ENCODE results near the gene SMIM45.

Gene SMIM45

GRCh38 chr22:41923595-41924276, 28.2 kb upstream of the SMIM45 start:
- Mint-ChIP-seq H3K4me3 (no peak overlapping the region), H3K4me1 (peaks cover 37% of the 10 kb centered on the region), H3K27ac (no peak overlapping the region), H3K9me3 (no peaks in the 10 kb centered on the region), H3K36me3 (peaks cover 18% of the 10 kb centered on the region)
- ATAC-seq = no peak
- no peak for DNase-seq (ENCODE audit: low spot score in 2 of 2)

GRCh38 chr22:41925783-41926460, 26.0 kb upstream of the SMIM45 start:
- H3K27ac Mint-ChIP-seq = peak overlapping the region; percentile 80
- peak; percentile 83 to 87 for DNase-seq (ENCODE audit: low spot score in 2 of 2)
- ATAC-seq = peak; percentile 87
- peaks cover 22% of the 10 kb centered on the region for H3K36me3 Mint-ChIP-seq
- H3K4me1 Mint-ChIP-seq = peaks cover 38% of the 10 kb centered on the region
- no peaks in the 10 kb centered on the region for H3K9me3 Mint-ChIP-seq
- H3K4me3 Mint-ChIP-seq = peak overlapping the region; percentile 79

GRCh38 chr22:41927813-41928212, 24.1 kb upstream of the SMIM45 start:
- Mint-ChIP-seq H3K27ac (peak overlapping the region; percentile 87), H3K4me1 (peaks cover 38% of the 10 kb centered on the region), H3K4me3 (peak overlapping the region; percentile 67), H3K36me3 (peaks cover 22% of the 10 kb centered on the region), H3K9me3 (no peaks in the 10 kb centered on the region)
- no peak for DNase-seq (ENCODE audit: low spot score in 2 of 2)
- ATAC-seq = no peak

- peaks cover 14% of the 10 kb centered on the region for H3K36me3 Mint-ChIP-seq
- H3K4me3 Mint-ChIP-seq = peak overlapping the region; percentile 67
- H3K9me3 Mint-ChIP-seq = no peaks in the 10 kb centered on the region
- H3K27ac Mint-ChIP-seq = peak overlapping the region; percentile 87
- DNase-seq (ENCODE audit: low spot score in 2 of 2) (no peak), ATAC-seq (no peak)
- H3K4me1 Mint-ChIP-seq = peaks cover 38% of the 10 kb centered on the region
These were observed 23.1 kb upstream of the SMIM45 start for GRCh38 chr22:41928593-41929417.

GRCh38 chr22:41929418-41929810, 22.5 kb upstream of the SMIM45 start:
- Mint-ChIP-seq H3K4me1 (peaks cover 38% of the 10 kb centered on the region), H3K36me3 (peaks cover 14% of the 10 kb centered on the region), H3K9me3 (no peaks in the 10 kb centered on the region), H3K4me3 (no peak overlapping the region), H3K27ac (peak overlapping the region; percentile 87)
- ATAC-seq = no peak
- no peak for DNase-seq (ENCODE audit: low spot score in 2 of 2)

- no peak overlapping the region for H3K4me3 Mint-ChIP-seq
- peaks cover 29% of the 10 kb centered on the region for H3K4me1 Mint-ChIP-seq
These were observed 20.2 kb upstream of the SMIM45 start for GRCh38 chr22:41931701-41932269.

GRCh38 chr22:41932353-41932752, 19.6 kb upstream of the SMIM45 start:
- no peak overlapping the region for H3K4me3 Mint-ChIP-seq
- no peak for DNase-seq (ENCODE audit: low spot score in 2 of 2)
- ATAC-seq = no peak
- peaks cover 25% of the 10 kb centered on the region for H3K4me1 Mint-ChIP-seq
- peaks cover 31% of the 10 kb centered on the region for H3K36me3 Mint-ChIP-seq
- peak overlapping the region; percentile 70 for H3K27ac Mint-ChIP-seq
- H3K9me3 Mint-ChIP-seq = no peaks in the 10 kb centered on the region

More at GRCh38 chr22:41931701-41932269, 20.2 kb upstream of the SMIM45 start:
- Mint-ChIP-seq H3K36me3 (peaks cover 25% of the 10 kb centered on the region), H3K9me3 (no peaks in the 10 kb centered on the region), H3K27ac (peak overlapping the region; percentile 50)
- DNase-seq (ENCODE audit: low spot score in 2 of 2) (no peak), ATAC-seq (no peak)

- H3K27ac Mint-ChIP-seq = peak overlapping the region; percentile 70
- DNase-seq (ENCODE audit: low spot score in 2 of 2) (no peak), ATAC-seq (no peak)
- peaks cover 14% of the 10 kb centered on the region for H3K4me1 Mint-ChIP-seq
- no peak overlapping the region for H3K4me3 Mint-ChIP-seq
- peaks cover 34% of the 10 kb centered on the region for H3K36me3 Mint-ChIP-seq
- no peaks in the 10 kb centered on the region for H3K9me3 Mint-ChIP-seq
These were observed 18.4 kb upstream of the SMIM45 start for GRCh38 chr22:41933411-41934177.

- no peak overlapping the region for H3K4me3 Mint-ChIP-seq
- ATAC-seq = no peak
- peaks cover 14% of the 10 kb centered on the region for H3K4me1 Mint-ChIP-seq
- DNase-seq (ENCODE audit: low spot score in 2 of 2) = no peak
- H3K27ac Mint-ChIP-seq = no peak overlapping the region
- peaks cover 38% of the 10 kb centered on the region for H3K36me3 Mint-ChIP-seq
- H3K9me3 Mint-ChIP-seq = no peaks in the 10 kb centered on the region
These were observed 17.5 kb upstream of the SMIM45 start for GRCh38 chr22:41934284-41935014.

GRCh38 chr22:41935015-41935351, 17.0 kb upstream of the SMIM45 start:
- H3K36me3 Mint-ChIP-seq = peaks cover 43% of the 10 kb centered on the region
- H3K4me3 Mint-ChIP-seq = no peak overlapping the region
- ATAC-seq (no peak), DNase-seq (ENCODE audit: low spot score in 2 of 2) (no peak)
- H3K27ac Mint-ChIP-seq = no peak overlapping the region
- H3K4me1 Mint-ChIP-seq = peaks cover 19% of the 10 kb centered on the region
- H3K9me3 Mint-ChIP-seq = no peaks in the 10 kb centered on the region

GRCh38 chr22:41935509-41935908, 16.4 kb upstream of the SMIM45 start:
- Mint-ChIP-seq H3K36me3 (peaks cover 49% of the 10 kb centered on the region), H3K4me1 (peaks cover 25% of the 10 kb centered on the region), H3K27ac (peak overlapping the region; percentile 80), H3K9me3 (no peaks in the 10 kb centered on the region), H3K4me3 (no peak overlapping the region)
- no peak for DNase-seq (ENCODE audit: low spot score in 2 of 2)
- no peak for ATAC-seq

GRCh38 chr22:41936894-41937169, 15.1 kb upstream of the SMIM45 start:
- ATAC-seq (no peak), DNase-seq (ENCODE audit: low spot score in 2 of 2) (no peak)
- Mint-ChIP-seq H3K4me1 (peaks cover 38% of the 10 kb centered on the region), H3K4me3 (no peak overlapping the region), H3K27ac (no peak overlapping the region), H3K36me3 (peaks cover 62% of the 10 kb centered on the region), H3K9me3 (no peaks in the 10 kb centered on the region)

GRCh38 chr22:41939981-41940831, 11.7 kb upstream of the SMIM45 start:
- DNase-seq (ENCODE audit: low spot score in 2 of 2) (peak; percentile 69 to 95), ATAC-seq (peak; percentile 85)
- Mint-ChIP-seq H3K4me1 (peaks cover 52% of the 10 kb centered on the region), H3K36me3 (peaks cover 96% of the 10 kb centered on the region), H3K4me3 (peak overlapping the region; percentile 95), H3K27ac (peak overlapping the region; percentile 99), H3K9me3 (no peaks in the 10 kb centered on the region)
